Neuronal stem cell (in vitro differentiated cells): ENCODE results near the gene GPT2.

Source experiments
- DNase-seq: peaks from one replicate; pipeline ENCODE4 v3.0.0-alpha.2; 2013; ENCODE audit warnings: low spot score
- H2AFZ ChIP-seq: one replicate; pipeline ENCODE4 v1.6.1; 2013; ENCODE audit warnings: mild to moderate bottlenecking, low read length, inconsistent platforms
- H2AK5ac ChIP-seq: 2 replicates; pipeline ENCODE4 v1.6.1; 2013; ENCODE audit warnings: low read depth, mild to moderate bottlenecking, inconsistent platforms, low read length, moderate library complexity, mixed read lengths
- H2BK120ac ChIP-seq: 2 replicates; pipeline ENCODE4 v1.6.1; 2013; ENCODE audit warnings: low read depth, mild to moderate bottlenecking, inconsistent platforms, low read length, moderate library complexity, mixed read lengths
- H2BK12ac ChIP-seq: one replicate; pipeline ENCODE4 v1.6.1; 2013; ENCODE audit warnings: low read length, inconsistent platforms
- H2BK15ac ChIP-seq: 2 replicates; pipeline ENCODE4 v1.6.1; 2013; ENCODE audit warnings: mild to moderate bottlenecking, low read length, inconsistent platforms, mixed read lengths
- H2BK5ac ChIP-seq: one replicate; pipeline ENCODE4 v1.6.1; 2013; ENCODE audit warnings: inconsistent platforms, mild to moderate bottlenecking, low read length, moderate library complexity
- H3K14ac ChIP-seq: one replicate; pipeline ENCODE4 v1.6.1; 2013; ENCODE audit warnings: low read length, inconsistent platforms
- H3K18ac ChIP-seq: 2 replicates; pipeline ENCODE4 v1.6.1; 2013; ENCODE audit warnings: low read length, inconsistent platforms
- H3K23ac ChIP-seq: 2 replicates; pipeline ENCODE4 v1.6.1; 2013; ENCODE audit warnings: low read depth, mild to moderate bottlenecking, mixed read lengths, low read length, inconsistent platforms; ENCODE audit not compliant: poor library complexity
- H3K27ac ChIP-seq: replicated peaks from 3 replicates; pipeline ENCODE4 v1.5.1; 2013; ENCODE audit warnings: low read length, inconsistent platforms
- H3K27me3 ChIP-seq, 3 experiments: 2 replicates each; pipeline ENCODE4 v1.6.1; 2013; ENCODE audit warnings: low read length in 3 of 3, mild to moderate bottlenecking in 2 of 3, inconsistent platforms in 1 of 3, low read depth in 1 of 3, mixed read lengths in 1 of 3, moderate library complexity in 1 of 3; ENCODE audit not compliant: control insufficient read depth in 3 of 3, insufficient read depth in 3 of 3
- H3K36me3 ChIP-seq, 2 donors: replicated peaks in 1 of 2; 2 replicates each; pipeline ENCODE4 v1.6.1; 2013; ENCODE audit warnings: low read length in 2 of 2; ENCODE audit not compliant: control insufficient read depth in 2 of 2, insufficient read depth in 2 of 2
- H3K4ac ChIP-seq: 2 replicates; pipeline ENCODE4 v1.6.1; 2013; ENCODE audit warnings: inconsistent platforms, mild to moderate bottlenecking, low read length, moderate library complexity
- H3K4me1 ChIP-seq, 2 donors: 1 replicate in 1 of 2; 2 replicates in 1 of 2; pipeline ENCODE4 v1.6.1; 2013; ENCODE audit warnings: low read length in 2 of 2, low read depth in 1 of 2; ENCODE audit not compliant: control insufficient read depth in 2 of 2, insufficient read depth in 1 of 2
- H3K4me2 ChIP-seq: one replicate; pipeline ENCODE4 v1.6.1; 2013; ENCODE audit warnings: mild to moderate bottlenecking, low read length, inconsistent platforms; ENCODE audit not compliant: insufficient read depth, poor library complexity, severe bottlenecking
- H3K4me3 ChIP-seq, 2 donors: 2 replicates each; pipeline ENCODE4 v1.5.1; 2013; ENCODE audit warnings: low read length in 2 of 2, mild to moderate bottlenecking in 2 of 2, inconsistent platforms in 1 of 2, moderate library complexity in 1 of 2
- H3K79me1 ChIP-seq: one replicate; pipeline ENCODE4 v1.6.1; 2013; ENCODE audit warnings: low read depth, mild to moderate bottlenecking, inconsistent platforms, low read length, moderate library complexity
- H3K9ac ChIP-seq: one replicate; pipeline ENCODE4 v1.6.1; 2013; ENCODE audit warnings: mild to moderate bottlenecking, low read depth, low read length, inconsistent platforms; ENCODE audit not compliant: poor library complexity
- H3K9me3 ChIP-seq, 2 donors: replicated peaks in 1 of 2; 2 replicates each; pipeline versions ENCODE3 to v1.6.1; 2013; ENCODE audit warnings: low read length in 2 of 2, mild to moderate bottlenecking in 2 of 2, inconsistent platforms in 1 of 2, low read depth in 1 of 2, mixed read lengths in 1 of 2, moderate library complexity in 1 of 2; ENCODE audit not compliant: control insufficient read depth in 2 of 2, insufficient read depth in 1 of 2
- H4K8ac ChIP-seq: one replicate; pipeline ENCODE4 v1.6.1; 2013; ENCODE audit warnings: low read depth, mild to moderate bottlenecking, inconsistent platforms, low read length, moderate library complexity
- H4K91ac ChIP-seq: one replicate; pipeline ENCODE4 v1.6.1; 2013; ENCODE audit warnings: low read length, low read depth, mild to moderate bottlenecking, inconsistent platforms; ENCODE audit not compliant: poor library complexity
- WGBS, 2 donors: extraction: QIAGEN DNeasy Blood & Tissue Kit; methylation state at CpG; one replicate each; pipeline ENCODE4 v1.1.7; 2013; ENCODE audit warnings: missing lambda C conversion rate in 2 of 2, mixed read lengths in 1 of 2; ENCODE audit not compliant: insufficient read length in 2 of 2, insufficient replicate concordance in 1 of 2; ENCODE audit errors: extremely low coverage in 2 of 2; 5-methylcytosine and 5-hydroxymethylcytosine counted together

GPT2 gene

DNA sequence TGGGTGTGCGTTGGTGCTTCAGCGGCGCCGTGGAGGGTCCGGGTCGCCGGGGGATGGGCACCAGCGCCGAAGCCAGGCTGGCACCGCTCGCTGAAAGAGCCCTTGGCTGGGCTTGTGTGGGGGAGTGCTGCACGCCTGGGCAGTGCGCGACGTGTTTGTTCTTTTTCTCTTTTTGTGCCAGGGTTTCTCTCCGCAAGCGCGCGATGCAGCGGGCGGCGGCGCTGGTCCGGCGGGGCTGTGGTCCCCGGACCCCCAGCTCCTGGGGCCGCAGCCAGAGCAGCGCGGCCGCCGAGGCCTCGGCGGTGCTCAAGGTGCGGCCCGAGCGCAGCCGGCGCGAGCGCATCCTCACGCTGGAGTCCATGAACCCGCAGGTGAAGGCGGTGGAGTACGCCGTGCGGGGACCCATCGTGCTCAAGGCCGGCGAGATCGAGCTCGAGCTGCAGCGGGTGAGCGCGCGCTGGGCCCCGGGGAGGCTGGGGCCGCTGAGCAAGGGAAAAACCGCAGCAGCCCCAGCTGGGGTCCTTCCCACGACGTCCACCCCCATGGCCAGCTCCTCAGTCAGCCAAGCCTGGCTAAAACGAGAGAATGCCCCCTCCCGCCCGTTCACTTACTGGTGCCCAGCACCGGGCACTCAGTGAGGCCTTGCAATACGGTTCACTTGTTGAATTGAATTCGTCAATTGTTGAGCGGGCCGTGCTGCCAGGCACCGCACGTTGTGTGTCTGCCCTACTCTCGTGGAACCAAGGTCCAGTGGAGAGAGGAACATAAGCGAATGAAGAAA, 541 bp downstream of the GPT2 start:
- no peak overlapping the region for H2BK120ac ChIP-seq
- peaks cover 13 to 17% of the 10 kb centered on the region in 2 donors for H3K4me1 ChIP-seq
- H3K4me3 ChIP-seq: peak overlapping the region; percentile 97 to 98
- H3K79me1 ChIP-seq: peaks cover 13% of the 10 kb centered on the region
- no peaks in the 10 kb centered on the region for H3K9me3 ChIP-seq
- peak overlapping the region; percentile 96 for H3K9ac ChIP-seq
- H3K27ac ChIP-seq: no peak overlapping the region
- H2BK5ac ChIP-seq: peak overlapping the region; percentile 14
- no peak overlapping the region for H2BK12ac ChIP-seq
- H3K4ac ChIP-seq: no peak overlapping the region
- H3K14ac ChIP-seq: peak overlapping the region; percentile 77
- H4K8ac ChIP-seq: no peak overlapping the region
- no CpG with 5 or more reads among the region's 72 CpGs for WGBS, 2 donors
- peak overlapping the region; percentile 94 for H3K23ac ChIP-seq
- DNase-seq: peak; percentile 37
- H2AK5ac ChIP-seq: peak overlapping the region; percentile 64
- peak overlapping the region; percentile 96 for H2AFZ ChIP-seq
- H3K18ac ChIP-seq: peak overlapping the region; percentile 100
- peak overlapping the region; percentile 94 for H3K4me2 ChIP-seq
- peaks cover 0 to 25% (median 0%) of the 10 kb centered on the region in 3 experiments for H3K27me3 ChIP-seq
- peaks cover 7 to 36% of the 10 kb centered on the region in 2 donors for H3K36me3 ChIP-seq
- H2BK15ac ChIP-seq: peak overlapping the region; percentile 73
- H4K91ac ChIP-seq: no peak overlapping the region

- H4K91ac ChIP-seq: no peak overlapping the region
- no peak overlapping the region for H3K14ac ChIP-seq
- H3K4me2 ChIP-seq: peak overlapping the region; percentile 94
- no peak overlapping the region for H2AFZ ChIP-seq
- DNase-seq: peak; percentile 29
- peak overlapping the region in 1 of 2 donors; percentile 98 for H3K4me3 ChIP-seq
- peaks cover 0 to 11% (median 0%) of the 10 kb centered on the region in 3 experiments for H3K27me3 ChIP-seq
- H2BK120ac ChIP-seq: no peak overlapping the region
- H3K9me3 ChIP-seq: no peaks in the 10 kb centered on the region
- no peak overlapping the region for H4K8ac ChIP-seq
- H2BK5ac ChIP-seq: no peak overlapping the region
- H3K23ac ChIP-seq: no peak overlapping the region
- peaks cover 13 to 17% of the 10 kb centered on the region in 2 donors for H3K4me1 ChIP-seq
- no peak overlapping the region for H3K27ac ChIP-seq
- H3K36me3 ChIP-seq: peaks cover 7 to 45% of the 10 kb centered on the region in 2 donors
- no peak overlapping the region for H2AK5ac ChIP-seq
- H3K18ac ChIP-seq: no peak overlapping the region
- H3K4ac ChIP-seq: no peak overlapping the region
- no peak overlapping the region for H2BK12ac ChIP-seq
- peaks cover 15% of the 10 kb centered on the region for H3K79me1 ChIP-seq
- H3K9ac ChIP-seq: peak overlapping the region; percentile 56
- H2BK15ac ChIP-seq: no peak overlapping the region
- WGBS, 2 donors: no CpG with 5 or more reads among the region's 12 CpGs
Observed at GRCh38 chr16:46885960-46886763, 2.0 kb downstream of the GPT2 start.

DNA sequence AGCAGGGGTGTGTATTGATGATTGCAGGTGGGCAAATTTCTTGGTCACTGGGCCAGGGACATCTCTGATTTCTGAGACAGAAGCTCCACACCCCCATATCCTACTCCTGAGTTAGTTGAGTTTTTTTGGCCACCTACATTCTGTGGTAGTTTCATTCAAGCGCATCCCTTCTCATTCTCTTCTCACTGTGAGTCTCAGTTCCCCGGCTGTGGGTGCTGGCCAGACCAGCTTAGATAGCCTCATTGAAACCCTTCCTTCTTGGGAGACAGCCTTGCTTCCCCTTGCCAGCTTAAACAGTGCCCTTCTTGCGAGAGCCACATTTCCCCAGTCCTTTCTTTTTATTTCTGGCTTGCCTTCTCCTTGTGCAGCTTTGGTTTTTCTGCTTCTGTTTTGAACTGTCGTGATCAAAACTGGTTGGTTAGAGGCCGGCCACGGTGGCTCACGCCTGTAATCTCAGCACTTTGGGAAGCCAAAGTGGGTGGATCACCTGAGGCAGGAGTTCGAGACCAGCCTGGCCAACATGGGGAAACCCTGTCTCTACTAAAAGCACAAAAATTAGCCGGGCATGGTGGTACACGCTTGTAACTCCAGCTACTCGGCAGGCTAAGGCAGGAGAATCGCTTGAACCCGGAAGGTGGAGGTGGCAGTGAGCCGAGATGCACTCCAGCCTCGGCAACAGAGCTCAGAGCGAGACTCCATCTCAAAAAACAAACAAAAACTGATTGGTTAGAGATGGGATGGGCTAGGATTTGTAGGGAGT, 2.8 kb downstream of the GPT2 start:
- H2BK12ac ChIP-seq: no peak overlapping the region
- H3K9ac ChIP-seq: no peak overlapping the region
- peaks cover 7 to 51% of the 10 kb centered on the region in 2 donors for H3K36me3 ChIP-seq
- H2BK15ac ChIP-seq: no peak overlapping the region
- no peak overlapping the region for H4K91ac ChIP-seq
- no peak overlapping the region for H3K18ac ChIP-seq
- peaks cover 15% of the 10 kb centered on the region for H3K79me1 ChIP-seq
- no peaks in the 10 kb centered on the region for H3K9me3 ChIP-seq
- no peak overlapping the region for H2BK120ac ChIP-seq
- H3K23ac ChIP-seq: no peak overlapping the region
- peaks cover 13 to 17% of the 10 kb centered on the region in 2 donors for H3K4me1 ChIP-seq
- no peak for DNase-seq
- H4K8ac ChIP-seq: no peak overlapping the region
- no CpG with 5 or more reads among the region's 16 CpGs for WGBS, 2 donors
- H3K4me3 ChIP-seq: no peak overlapping the region
- H3K27ac ChIP-seq: no peak overlapping the region
- H2AFZ ChIP-seq: no peak overlapping the region
- H2AK5ac ChIP-seq: no peak overlapping the region
- H3K14ac ChIP-seq: no peak overlapping the region
- H3K4me2 ChIP-seq: no peak overlapping the region
- H3K4ac ChIP-seq: no peak overlapping the region
- H2BK5ac ChIP-seq: no peak overlapping the region
- H3K27me3 ChIP-seq: peaks cover 0 to 7% (median 0%) of the 10 kb centered on the region in 3 experiments
